HuH-7 (cell line): Measurements from ENCODE around the gene MFAP3L.
"Not testable (repeated sequence)": the region's sequence is repeated elsewhere in the genome, so short reads cannot be mapped to it uniquely, and the experiment has no call there.

Source experiments
- DNase-seq: peaks from one replicate; pipeline ENCODE4 v3.0.0; 2011; ENCODE audit warnings: low spot score

Gene MFAP3L

GRCh38 chr4:169987327-169988228 lies 38.6 kb downstream of the MFAP3L start:
- no peak for DNase-seq

DNA sequence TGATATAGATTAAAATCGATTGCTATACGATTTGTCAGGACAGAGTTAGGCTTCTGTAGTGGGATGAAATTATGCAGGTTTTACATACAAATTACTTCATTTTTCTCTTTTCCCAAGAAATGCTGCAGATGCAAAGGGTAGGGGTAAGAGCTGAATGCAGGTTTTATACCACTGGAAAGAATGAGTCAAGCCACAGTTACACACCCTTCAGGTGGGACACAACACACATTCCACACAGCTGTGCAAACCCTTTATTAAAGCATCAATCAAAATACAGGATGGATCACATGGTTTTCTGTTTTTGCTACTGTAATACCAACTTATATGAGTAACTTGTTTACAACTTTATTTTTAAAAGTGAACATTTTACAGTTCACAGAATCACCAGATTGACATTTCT lies 39.8 kb downstream of the MFAP3L start:
- no peak for DNase-seq

DNA sequence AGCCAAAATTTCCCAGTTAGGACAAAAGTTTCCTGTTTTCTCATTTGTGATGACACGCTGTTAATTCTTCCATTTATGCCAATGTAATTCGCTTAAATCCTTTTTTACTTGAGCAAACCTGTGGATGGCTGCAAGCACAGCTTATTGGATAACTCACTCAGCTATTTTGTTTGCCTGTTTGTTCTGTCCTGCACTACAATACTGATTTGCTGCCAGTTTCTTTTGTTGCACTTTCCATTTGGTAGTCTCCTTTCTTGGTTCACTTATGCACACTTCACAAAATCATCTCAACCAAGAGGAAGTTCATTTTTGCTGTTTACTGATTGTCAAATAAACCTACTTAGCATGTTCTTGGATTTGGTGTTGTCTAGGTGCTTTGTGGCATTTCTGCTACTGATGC lies 40.3 kb downstream of the MFAP3L start:
- DNase-seq, result no peak

DNA sequence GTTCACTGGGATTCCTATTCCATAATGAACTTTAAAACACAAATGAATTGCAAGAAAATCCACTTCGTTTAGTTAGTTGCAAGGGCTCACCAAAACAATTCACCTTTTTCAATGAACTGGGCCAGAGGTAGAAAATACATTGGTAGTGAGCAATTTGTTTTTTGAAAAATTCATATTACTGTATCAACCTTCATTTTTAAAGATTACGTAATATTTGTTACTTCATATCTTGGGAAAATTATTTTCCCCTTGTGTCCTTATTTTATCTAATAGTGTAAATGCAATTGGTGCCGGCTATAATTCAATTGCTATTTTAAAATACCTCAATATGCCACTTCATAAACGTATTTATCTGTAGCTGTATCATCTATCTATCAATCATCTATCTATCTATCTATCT lies 41.5 kb downstream of the MFAP3L start:
- DNase-seq, result no peak

DNA sequence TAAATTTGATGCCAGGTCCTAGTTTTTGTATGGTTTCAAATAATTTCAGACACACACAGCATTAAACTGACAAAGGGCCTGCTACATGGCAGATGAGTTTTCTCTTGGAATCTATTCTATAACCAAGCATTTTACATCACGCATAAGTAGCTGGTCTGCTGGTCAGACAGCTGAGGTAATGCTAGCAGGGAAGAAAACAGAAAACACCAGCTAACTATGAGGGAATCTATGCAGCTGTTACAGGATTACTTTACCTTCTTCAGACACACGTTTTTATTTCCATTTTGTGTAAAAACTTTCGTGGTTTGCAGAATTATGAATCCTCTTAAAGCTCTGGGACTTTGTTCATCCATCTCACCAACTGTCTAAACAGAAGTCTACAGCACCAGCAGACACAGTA lies 42.0 kb downstream of the MFAP3L start:
- no peak for DNase-seq

GRCh38 chr4:169976951-169977350 lies 49.2 kb downstream of the MFAP3L start:
- DNase-seq, result no peak

DNA sequence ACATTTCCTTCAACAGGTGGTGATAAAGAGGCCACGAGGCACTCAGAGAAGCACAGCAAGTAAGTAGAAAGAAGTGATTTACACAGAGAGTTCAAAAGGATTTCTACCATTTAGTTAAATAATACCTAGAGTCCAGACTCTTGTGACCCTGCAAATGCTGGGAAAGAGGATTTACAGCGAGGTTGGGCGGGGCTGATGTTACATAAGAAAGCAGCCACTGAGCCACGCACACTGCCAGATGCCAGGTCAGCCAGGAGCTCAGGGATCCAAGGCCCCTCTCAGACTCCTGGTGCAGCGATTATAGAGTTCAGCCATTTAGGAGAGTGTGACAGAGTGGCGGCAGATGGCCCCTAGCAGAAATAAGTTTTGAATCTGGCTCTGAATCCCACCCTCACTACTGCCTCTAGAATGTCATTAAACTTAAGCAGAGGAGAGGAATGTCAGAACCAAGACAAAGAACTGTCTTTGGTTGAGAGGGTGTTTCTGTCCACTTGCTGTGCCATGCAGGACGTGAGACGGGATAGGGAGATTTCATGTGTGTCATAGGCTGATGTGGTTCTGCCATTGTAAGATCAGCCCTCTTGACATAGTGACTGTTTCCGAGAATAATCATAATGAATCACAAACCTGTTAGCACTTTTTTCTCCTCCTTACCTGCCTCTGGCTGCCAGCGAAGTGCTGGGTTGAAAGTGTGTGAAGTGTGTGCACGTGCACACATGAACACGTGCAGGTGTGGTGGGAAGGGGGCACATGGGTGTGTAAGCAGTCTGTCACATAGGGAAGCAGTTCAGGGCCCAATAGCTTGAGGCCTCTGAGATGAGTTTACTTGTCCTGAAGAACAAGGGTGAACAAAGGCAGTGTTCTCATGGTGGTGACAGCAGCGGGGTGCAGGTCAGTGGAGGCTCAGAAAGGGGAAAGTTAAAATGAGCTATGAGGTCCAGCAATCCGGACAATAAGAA lies 50.1 kb downstream of the MFAP3L start:
- peak; percentile 48 for DNase-seq

DNA sequence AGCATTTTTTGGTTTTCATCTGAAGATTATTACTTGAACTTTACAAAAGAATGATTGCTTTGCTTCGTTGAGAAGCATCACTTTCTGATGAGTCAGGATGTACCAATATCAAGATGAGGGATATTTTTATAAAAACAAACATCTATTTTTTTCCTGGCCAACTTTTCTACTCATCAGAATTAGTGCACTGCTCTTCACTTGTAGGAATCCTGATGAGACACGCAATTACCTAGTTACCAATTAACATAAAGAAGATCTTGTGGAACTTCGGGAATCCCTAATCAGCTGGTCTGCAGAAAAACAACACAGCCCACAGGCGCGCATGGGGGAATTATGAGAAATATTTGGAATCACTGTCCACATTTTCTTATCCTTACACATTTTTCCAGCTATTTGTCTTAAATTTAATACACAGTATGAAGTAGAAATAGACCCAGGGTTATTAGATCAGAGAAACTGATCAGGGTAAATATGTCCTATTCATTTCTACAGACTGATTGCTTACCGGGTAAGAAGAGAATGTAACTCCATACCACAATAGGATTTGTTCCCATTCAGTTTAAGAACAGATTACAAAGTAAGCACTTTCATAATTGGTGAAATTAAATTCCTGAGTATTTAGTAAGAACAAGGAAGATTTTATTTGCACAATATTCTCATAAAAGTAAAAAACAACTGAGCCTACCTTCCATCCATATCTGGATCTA lies 50.9 kb downstream of the MFAP3L start:
- no peak for DNase-seq

DNA sequence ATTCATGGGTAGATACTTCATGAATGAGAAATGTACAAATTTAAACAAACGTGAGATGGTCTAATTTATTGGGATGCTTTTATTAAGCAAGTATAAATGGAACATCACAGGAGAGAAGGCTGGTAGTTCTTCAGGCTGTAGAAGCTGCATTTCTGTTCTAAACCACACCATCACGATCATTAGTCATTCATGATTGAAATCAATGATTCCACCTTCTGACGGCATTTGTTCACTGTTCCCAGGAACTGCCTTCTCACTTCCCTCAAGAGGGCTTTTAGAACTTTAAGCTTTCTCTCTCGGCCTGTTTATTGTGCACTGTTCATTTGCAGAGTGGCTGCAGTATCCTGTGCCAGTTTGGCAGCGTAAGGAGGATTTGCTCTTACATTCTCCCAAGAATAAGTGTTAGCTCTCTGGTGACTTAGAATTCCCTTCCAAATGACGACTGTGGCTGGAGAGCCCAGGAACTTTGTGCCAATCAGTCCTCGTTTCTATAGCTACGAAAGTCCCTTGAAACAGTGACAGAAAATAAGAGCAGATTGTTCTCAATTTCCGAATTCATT lies 54.7 kb downstream of the MFAP3L start:
- no peak for DNase-seq

DNA sequence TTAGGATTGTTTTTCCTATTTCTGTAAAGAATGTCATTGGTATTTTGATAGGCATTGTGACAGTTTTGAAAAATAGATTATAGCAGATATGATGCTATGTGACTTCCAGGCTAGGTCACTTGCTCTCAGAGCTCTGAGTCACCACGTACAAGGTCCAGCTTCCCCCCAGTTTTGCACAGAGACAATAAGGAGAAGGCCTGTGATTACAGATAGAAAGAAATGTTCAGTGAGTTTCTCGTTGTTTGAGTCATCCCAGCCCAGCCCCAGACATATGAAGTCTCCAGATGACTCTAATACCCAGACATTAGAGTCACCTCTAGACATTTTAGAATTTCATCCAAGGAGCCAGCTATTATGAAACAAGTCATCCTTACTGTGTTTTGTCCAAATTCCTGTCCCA lies 57.2 kb downstream of the MFAP3L start:
- no peak for DNase-seq

GRCh38 chr4:169963998-169964397 lies 62.2 kb downstream of the MFAP3L start:
- DNase-seq, result no peak

DNA sequence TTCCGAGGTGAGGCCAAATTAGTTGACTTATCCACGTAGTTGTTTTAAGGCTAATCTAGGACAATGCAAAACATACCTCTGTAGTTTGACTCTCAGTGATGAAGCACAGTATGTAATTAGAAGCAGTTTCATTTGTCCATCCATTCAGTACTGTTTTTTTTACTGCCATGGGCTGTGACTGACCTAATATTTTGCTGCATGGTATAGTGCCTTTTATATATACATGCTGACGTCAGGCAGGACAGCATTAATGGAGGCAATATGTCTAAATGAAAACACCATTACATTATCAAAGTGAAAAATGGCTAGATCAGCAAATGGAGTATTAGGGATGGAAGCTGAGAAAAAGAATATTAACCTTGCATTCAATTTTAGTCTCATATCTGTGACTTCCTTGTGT lies 66.9 kb downstream of the MFAP3L start:
- DNase-seq, result no peak

DNA sequence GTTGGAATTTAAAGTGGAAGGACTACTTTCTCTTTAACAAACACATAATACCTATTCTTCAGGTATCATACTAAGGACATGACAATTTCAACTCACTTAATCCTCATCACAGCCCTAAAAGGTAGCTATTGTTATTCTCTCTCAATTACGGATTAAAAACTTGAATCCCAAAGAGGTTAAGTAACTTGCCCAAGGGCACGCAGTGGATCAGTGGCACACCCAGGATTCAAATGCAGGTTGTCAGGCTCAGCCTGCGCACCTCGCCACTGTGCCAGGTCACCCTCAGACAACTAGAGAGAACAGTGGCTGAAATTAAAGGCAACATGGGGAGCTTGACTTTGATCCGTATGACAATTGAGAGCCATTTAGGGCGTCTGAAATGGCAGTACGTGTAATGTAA lies 67.6 kb downstream of the MFAP3L start:
- no peak for DNase-seq

DNA sequence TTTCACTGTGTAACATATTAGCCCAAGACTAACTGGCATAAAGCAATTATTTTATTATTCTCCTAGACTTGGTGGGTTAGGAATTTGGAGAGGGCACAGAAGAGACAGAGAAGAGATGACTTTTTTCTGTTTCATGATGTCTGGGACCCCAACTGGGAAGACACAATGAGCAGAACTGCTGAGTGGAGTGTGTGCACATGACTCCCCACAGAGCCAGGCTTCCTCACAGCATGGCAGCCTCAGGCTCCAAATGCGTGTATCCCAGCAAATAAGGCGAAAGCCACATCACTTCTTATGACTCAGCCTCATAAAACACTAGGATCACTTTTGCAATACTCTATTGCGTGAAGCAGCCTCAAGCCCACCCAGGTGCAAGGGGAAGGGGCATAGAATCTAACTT lies 68.4 kb downstream of the MFAP3L start:
- DNase-seq, result no peak

- no peak for DNase-seq
Measured at GRCh38 chr4:169956091-169956843, 69.9 kb downstream of the MFAP3L start.

DNA sequence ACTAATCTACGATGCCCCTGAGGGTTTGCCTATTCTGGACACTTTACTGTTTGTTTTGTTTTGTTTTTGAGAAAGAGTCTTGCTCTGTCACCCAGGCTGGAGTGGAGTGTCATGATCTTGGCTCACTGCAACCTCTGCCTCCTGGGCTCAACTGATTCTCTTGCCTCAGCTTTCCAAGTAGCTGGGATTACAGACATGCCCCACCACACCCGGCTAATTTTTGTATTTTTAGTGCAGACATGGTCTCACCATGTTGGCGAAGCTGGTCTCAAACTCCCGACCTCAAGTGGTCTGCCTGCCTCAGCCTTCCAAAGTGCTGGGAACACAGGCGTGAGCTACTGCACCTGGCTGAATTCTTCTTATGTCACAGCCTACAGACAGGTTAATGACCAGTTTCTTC lies 70.7 kb downstream of the MFAP3L start:
- no peak for DNase-seq

DNA sequence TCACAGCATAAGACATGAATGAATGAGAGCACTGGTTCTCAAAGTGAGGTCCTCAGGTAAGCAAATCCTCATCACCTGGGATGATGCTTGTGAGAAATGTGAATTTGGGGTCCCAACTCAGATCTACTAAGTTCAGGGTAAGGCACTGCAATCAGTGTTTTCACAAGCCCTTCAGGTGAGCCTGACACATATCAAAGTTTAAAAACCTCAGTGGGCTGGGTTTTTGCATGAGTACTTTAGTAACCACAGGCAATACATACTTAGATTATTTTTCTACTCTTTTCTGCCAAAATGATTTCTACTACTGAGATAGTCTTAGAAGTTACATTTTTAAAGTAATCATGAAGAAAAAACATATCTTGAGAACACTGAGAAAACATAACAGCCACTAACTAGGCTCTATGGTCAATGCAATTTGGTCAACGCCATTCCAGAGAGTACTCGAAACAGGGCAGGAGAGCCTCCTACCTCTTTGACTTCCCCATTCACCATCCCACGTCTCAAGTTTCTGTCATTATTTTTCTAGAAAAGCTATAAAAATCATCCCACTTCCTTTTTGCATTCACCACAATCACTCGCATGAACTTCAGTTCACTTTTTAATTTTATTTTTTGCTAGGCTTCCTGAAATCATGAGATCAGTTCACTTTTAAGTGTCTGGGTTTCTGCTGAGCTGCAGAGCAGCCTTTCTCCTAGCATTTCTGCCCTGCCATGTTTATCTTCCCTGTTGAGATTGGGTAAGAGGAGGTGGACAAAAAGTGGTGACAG lies 73.8 kb downstream of the MFAP3L start:
- DNase-seq, result no peak

GRCh38 chr4:169948271-169948670 lies 77.9 kb downstream of the MFAP3L start:
- no peak for DNase-seq

DNA sequence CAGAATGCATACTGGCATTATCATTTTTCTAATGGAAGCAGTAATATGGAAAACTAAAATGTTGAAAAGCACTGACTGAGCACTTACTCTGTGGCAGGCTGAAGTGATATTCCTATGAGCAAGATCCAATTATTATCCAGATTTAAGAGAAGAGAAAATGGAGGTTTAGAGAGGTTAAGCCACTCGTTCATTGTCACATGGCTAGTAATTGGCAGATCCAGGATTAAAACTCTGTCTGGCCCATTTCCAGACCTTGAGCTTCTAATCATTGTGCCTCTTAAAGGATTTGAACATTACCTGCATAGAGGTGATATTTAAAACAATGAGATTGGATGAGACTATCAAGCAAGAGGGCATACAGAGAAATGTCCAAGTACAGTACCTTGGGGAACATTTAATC lies 80.6 kb downstream of the MFAP3L start:
- no peak for DNase-seq

- not testable (repeated sequence) for DNase-seq
Measured at GRCh38 chr4:169943601-169944000, 82.6 kb downstream of the MFAP3L start.

DNA sequence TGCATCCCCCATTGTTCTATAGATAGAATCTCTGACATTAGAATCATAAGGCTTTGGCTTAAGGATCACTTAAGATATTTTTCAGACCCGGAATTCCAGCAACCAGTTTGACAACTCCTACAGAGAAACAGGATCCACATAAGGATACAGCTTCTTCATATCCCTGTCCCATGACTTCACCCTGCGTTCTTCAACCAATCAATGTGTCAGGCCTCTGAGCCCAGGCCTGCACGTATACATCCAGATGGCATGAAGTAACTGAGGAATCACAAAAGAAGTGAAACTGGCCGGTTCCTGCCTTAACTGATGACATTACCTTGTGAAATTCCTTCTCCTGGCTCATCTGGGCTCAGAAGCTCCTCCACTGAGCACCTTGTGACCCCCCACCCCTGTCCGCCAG lies 85.1 kb downstream of the MFAP3L start:
- no peak for DNase-seq
